Common myeloid progenitor, CD34-positive (primary cell): ENCODE measurements around the gene IGF1R.

Experiments
- CTCF ChIA-PET: fragments of 350-600 bp; sonication (Branson Sonifier 250); formaldehyde crosslinking; loops from one replicate; lab custom pipeline; 2021; ENCODE audit warnings: antibody characterized with exemption; lab: Charles Lee
- POLR2A ChIA-PET: fragments of 350-600 bp; sonication (Branson Sonifier 250); formaldehyde crosslinking; loops from one replicate; lab custom pipeline; 2021; ENCODE audit warnings: antibody characterized with exemption; lab: Charles Lee
- DNase-seq, 3 donors: peaks; one replicate each; pipeline versions ENCODE4 v3.0.0 to v3.0.0-alpha.2; 2013
- H3K27ac ChIP-seq, 2 experiments: 1 replicate in 1 of 2; 2 replicates in 1 of 2; pipeline ENCODE4 v1.7.0; 2013; ENCODE audit warnings: inconsistent platforms in 2 of 2, low read length in 2 of 2, mild to moderate bottlenecking in 2 of 2, low read depth in 1 of 2, moderate library complexity in 1 of 2; ENCODE audit not compliant: severe bottlenecking in 2 of 2, insufficient read depth in 1 of 2, poor library complexity in 1 of 2
- H3K27me3 ChIP-seq, 5 experiments: replicated peaks in 2 of 5; 1 replicate in 3 of 5; 2 replicates in 2 of 5; pipeline versions ENCODE4 v1.6.1 to v1.7.0; 2013; ENCODE audit warnings: low read length in 4 of 5, mild to moderate bottlenecking in 2 of 5, moderate library complexity in 2 of 5, inconsistent platforms in 1 of 5; ENCODE audit not compliant: insufficient read depth in 5 of 5, control insufficient read depth in 4 of 5
- H3K36me3 ChIP-seq, 4 experiments: 1 replicate in 2 of 4; 2 replicates in 2 of 4; pipeline versions ENCODE4 v1.6.1 to v1.7.0; 2013; ENCODE audit warnings: low read length in 3 of 4, control low read depth in 1 of 4, mild to moderate bottlenecking in 1 of 4; ENCODE audit not compliant: control insufficient read depth in 4 of 4, insufficient read depth in 4 of 4
- H3K4me1 ChIP-seq, 4 experiments: 1 replicate in 3 of 4; 2 replicates in 1 of 4; pipeline versions ENCODE4 v1.6.1 to v1.7.1; 2013; ENCODE audit warnings: low read length in 3 of 4, mild to moderate bottlenecking in 3 of 4, control low read depth in 1 of 4, inconsistent platforms in 1 of 4, moderate library complexity in 1 of 4; ENCODE audit not compliant: control insufficient read depth in 4 of 4, insufficient read depth in 4 of 4; ENCODE audit errors: control extremely low read depth in 1 of 4
- H3K4me3 ChIP-seq, 7 experiments: 1 replicate in 4 of 7; 2 replicates in 3 of 7; pipeline versions ENCODE4 v1.5.1 to v1.7.0; 2013; ENCODE audit warnings: mild to moderate bottlenecking in 7 of 7, low read length in 6 of 7, moderate library complexity in 6 of 7, inconsistent platforms in 2 of 7, low read depth in 2 of 7, control low read depth in 1 of 7; ENCODE audit not compliant: insufficient read depth in 4 of 7, control insufficient read depth in 1 of 7; ENCODE audit errors: extremely low read depth in 1 of 7
- H3K9me3 ChIP-seq, 5 experiments: 1 replicate in 4 of 5; 2 replicates in 1 of 5; pipeline versions ENCODE4 v1.6.1 to v1.7.1; 2013; ENCODE audit warnings: low read length in 4 of 5, mild to moderate bottlenecking in 2 of 5, inconsistent platforms in 1 of 5, low read depth in 1 of 5, moderate library complexity in 1 of 5; ENCODE audit not compliant: control insufficient read depth in 4 of 5, insufficient read depth in 2 of 5; ENCODE audit errors: control extremely low read depth in 1 of 5
- WGBS: methylation state at CpG from one replicate; pipeline ENCODE4 v1.1.5; 2013; ENCODE audit not compliant: insufficient coverage; 5-methylcytosine and 5-hydroxymethylcytosine counted together

IGF1R gene

DNA sequence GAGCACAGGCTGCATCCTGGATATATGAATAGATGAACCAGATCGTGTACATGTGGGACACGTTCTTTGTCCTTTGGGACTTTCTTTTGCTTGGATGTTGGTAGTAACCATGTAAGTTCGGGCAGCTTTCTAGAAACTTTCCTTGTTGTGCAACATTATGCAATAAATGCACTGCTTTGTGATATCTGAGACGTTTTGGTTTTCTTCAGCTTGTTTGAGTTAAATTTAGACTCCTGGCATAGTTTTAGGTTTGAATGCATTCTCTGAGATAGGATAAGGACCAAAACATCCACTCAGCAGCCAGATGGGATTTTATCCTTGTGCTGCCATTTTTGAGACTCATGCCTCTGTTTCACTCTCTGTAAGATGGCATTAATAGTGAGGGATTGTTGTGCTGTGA is 158.9 kb downstream of the IGF1R start:
- ChIA-PET POLR2A (no interaction called here), CTCF (interaction anchor here (0.6 to 3.2 kb wide), 8 partner anchors 9 to 44 kb away, joined by 3 to 13 read pairs (median 3); no protein-coding TSS in a partner anchor)
- Histone ChIP-seq H3K27ac (no peak overlapping the region), H3K9me3 (no peaks in the 10 kb centered on the region), H3K4me1 (peaks cover 0 to 2% (median 0%) of the 10 kb centered on the region in 4 experiments), H3K36me3 (no peaks in the 10 kb centered on the region), H3K4me3 (no peak overlapping the region), H3K27me3 (no peaks in the 10 kb centered on the region)
- WGBS: 100% methylated on average over 3 of the region's 4 CpGs
- DNase-seq: no peak

DNA sequence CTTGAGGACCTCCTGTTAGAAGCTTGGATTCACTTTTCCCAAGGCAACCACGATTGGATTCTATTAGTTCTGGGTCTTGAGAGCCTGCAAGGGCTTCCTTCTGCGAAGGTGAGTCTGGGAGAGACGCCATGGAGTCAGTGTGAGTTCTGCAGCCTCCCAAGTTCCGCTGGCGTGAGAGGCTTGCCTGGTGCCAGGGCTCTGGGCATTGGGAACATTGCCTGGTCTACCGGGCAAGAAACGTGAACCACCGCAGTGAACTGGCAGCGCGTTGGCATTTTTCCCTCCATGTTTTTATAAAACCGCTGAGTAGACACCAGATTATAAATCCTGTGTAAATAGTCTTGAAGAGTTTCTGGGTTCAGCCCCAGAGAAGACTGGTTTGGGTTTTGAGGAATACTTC is 160.9 kb downstream of the IGF1R start:
- Histone ChIP-seq H3K27me3 (no peaks in the 10 kb centered on the region), H3K4me3 (no peak overlapping the region), H3K9me3 (no peaks in the 10 kb centered on the region), H3K27ac (no peak overlapping the region), H3K36me3 (peaks cover 0 to 2% (median 0%) of the 10 kb centered on the region in 4 experiments), H3K4me1 (no peaks in the 10 kb centered on the region)
- POLR2A ChIA-PET: no interaction called here
- 98% methylated on average over 10 of the region's 11 CpGs for WGBS
- DNase-seq: no peak
- CTCF ChIA-PET: interaction anchor here (1.0 to 3.2 kb wide), 3 partner anchors 10 to 17 kb away, joined by 3 to 13 read pairs (median 5); no protein-coding TSS in a partner anchor

DNA sequence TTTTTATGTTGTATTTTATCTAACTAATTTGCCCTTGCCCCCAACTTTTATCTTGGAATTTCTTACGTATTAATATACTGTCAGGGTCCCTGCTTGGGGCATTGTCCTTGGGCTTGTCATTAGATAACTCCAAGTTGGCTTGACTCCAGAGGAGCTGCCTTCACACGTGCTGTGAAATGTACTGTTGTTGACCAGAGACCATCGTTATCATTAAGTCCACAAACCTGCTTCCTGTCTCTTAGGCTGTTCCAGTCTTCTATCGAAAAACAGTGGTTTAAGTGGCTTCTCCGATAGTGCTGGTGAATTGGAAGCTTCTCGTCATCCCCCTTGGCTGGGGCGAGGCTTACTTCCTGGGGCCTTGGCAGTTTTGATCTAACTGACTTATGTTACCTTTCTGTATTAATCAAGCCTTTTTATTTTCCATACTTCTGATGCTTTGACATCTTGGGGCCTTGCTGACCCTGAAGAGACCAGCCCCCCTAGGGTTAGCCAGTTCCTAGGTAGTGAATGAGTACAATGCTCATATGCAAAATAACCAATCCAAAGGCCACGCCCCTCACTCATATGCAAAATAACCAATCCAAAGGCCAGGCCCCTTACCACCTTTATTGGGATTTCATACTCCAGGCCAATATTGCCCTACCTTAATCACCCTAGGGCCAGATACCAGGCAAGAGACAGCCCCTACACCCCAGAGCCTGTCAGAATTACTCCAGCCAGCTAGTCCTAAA is 164.5 kb downstream of the IGF1R start:
- Histone ChIP-seq H3K4me3 (no peak overlapping the region), H3K27me3 (no peaks in the 10 kb centered on the region), H3K9me3 (peaks cover 0 to 2% (median 0%) of the 10 kb centered on the region in 5 experiments), H3K4me1 (no peaks in the 10 kb centered on the region), H3K36me3 (peaks cover 0 to 2% (median 0%) of the 10 kb centered on the region in 4 experiments), H3K27ac (no peak overlapping the region)
- peak; percentile 43 to 69 (median 53) for DNase-seq
- ChIA-PET POLR2A (no interaction called here), CTCF (interaction anchor here (1.3 to 2.4 kb wide), 2 partner anchors 11 to 33 kb away, joined by 3 to 7 read pairs; no protein-coding TSS in a partner anchor)
- 92% methylated on average over 8 of the region's 8 CpGs for WGBS

DNA sequence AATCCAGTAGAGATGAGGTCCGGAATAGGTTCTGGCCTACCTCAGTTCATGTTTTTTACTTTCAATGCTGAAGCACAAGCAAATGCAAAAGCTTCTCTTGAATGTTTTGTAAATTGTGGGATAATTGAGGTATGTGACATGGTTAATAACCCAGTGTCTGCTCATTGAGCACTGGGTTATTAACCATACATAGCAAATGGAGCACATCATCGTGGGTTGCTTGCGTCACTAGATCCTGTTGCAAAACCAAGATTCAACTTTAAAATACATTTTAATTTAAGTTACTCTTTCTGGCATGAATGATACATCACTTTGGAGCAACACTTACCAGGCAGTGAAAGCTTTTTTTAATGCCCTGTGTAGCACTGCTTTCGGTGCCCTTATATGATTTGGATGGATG is 165.6 kb downstream of the IGF1R start:
- 100% methylated on average over 1 of the region's 4 CpGs for WGBS
- H3K27ac ChIP-seq: no peak overlapping the region
- H3K4me1 ChIP-seq: no peaks in the 10 kb centered on the region
- no peaks in the 10 kb centered on the region for H3K27me3 ChIP-seq
- ChIA-PET POLR2A (no interaction called here), CTCF (interaction anchor here (0.9 to 2.4 kb wide), 2 partner anchors 18 to 34 kb away, joined by 3 to 7 read pairs; no protein-coding TSS in a partner anchor)
- peaks cover 0 to 3% (median 2%) of the 10 kb centered on the region in 5 experiments for H3K9me3 ChIP-seq
- H3K4me3 ChIP-seq: no peak overlapping the region
- no peak for DNase-seq
- H3K36me3 ChIP-seq: peaks cover 0 to 2% (median 0%) of the 10 kb centered on the region in 4 experiments

DNA sequence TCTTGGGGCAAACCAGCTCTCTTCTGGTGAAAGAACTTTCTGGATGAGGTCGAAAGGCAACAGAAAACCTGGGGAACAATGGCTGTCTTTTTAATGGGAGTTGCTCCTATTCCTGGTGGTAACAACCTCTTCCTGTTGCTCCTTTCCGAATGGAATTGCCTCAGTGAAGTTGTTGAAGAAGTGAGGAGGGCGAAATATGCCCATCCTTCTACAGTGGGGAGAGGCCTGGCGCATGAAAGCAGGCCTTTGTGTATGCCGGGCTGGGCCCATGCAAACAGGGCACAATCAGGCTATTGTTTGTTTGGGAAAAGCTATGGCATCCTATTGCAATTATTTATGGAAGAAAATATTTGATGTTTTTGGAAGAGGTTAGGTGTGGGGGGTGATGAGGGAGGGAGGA is 166.9 kb downstream of the IGF1R start:
- H3K9me3 ChIP-seq: peaks cover 2 to 5% (median 3%) of the 10 kb centered on the region in 5 experiments
- peaks cover 0 to 2% (median under 1%) of the 10 kb centered on the region in 4 experiments for H3K36me3 ChIP-seq
- no peak overlapping the region for H3K4me3 ChIP-seq
- no peaks in the 10 kb centered on the region for H3K4me1 ChIP-seq
- ChIA-PET CTCF (interaction anchor here (1.0 to 1.3 kb wide), 3 partner anchors 9 to 16 kb away, joined by 3 to 4 read pairs (median 3); no protein-coding TSS in a partner anchor), POLR2A (no interaction called here)
- H3K27ac ChIP-seq: no peak overlapping the region
- WGBS: 92% methylated on average over 4 of the region's 5 CpGs
- no peak for DNase-seq
- H3K27me3 ChIP-seq: no peaks in the 10 kb centered on the region

DNA sequence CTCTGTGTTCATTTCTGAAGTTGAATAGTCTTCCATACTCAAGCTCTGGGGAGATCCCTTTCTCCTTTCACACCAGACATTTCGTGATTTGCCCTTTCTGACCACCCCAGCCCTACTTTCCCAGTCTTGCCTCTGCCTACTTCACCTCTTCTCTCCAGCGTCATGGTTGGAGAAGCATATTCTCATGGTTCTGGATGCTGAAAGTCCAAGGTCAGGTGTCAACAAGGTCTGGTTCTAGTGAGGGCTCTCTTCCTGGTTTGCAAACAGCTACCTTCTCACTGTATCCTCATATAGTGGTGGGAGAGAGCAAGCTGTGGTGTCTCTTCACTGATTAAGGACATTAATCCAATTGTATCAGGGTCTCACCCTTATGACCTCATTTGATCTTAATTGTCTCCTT is 169.4 kb downstream of the IGF1R start:
- no peak overlapping the region for H3K4me3 ChIP-seq
- peaks cover 0 to 6% (median 3%) of the 10 kb centered on the region in 4 experiments for H3K36me3 ChIP-seq
- ChIA-PET POLR2A (no interaction called here), CTCF (no interaction called here)
- peaks cover 2 to 12% (median 4%) of the 10 kb centered on the region in 5 experiments for H3K9me3 ChIP-seq
- WGBS: 100% methylated on average over 1 of the region's 2 CpGs
- no peak overlapping the region for H3K27ac ChIP-seq
- no peaks in the 10 kb centered on the region for H3K4me1 ChIP-seq
- H3K27me3 ChIP-seq: no peaks in the 10 kb centered on the region
- no peak for DNase-seq

DNA sequence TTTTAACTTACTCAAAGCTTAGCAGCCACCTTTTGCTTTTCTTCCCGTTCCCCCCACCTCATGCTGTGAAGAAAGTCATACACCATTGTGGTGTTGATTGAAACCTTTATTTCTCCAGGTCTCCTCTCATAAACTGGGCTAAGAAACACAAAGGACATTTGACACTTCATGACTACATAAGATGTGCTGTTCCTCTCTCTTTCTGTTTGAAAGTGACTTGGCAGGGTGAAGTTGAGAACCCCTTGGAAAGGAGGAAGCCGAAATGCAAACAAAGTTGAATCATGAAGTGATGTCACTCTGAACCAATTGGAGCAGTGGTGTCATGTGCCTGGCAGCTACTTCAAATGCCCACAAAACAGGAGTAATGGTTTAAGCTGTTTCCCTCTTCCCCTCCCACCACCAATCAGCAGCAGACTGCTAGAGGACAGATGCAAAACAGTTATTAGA is 174.7 kb downstream of the IGF1R start:
- CTCF ChIA-PET: interaction anchor here (1.4 kb wide), 1 partner anchor 27 kb away, joined by 6 read pairs; no protein-coding TSS in a partner anchor
- Histone ChIP-seq H3K9me3 (peaks cover 5 to 48% (median 17%) of the 10 kb centered on the region in 5 experiments), H3K4me1 (peaks cover 0 to 5% (median 3%) of the 10 kb centered on the region in 4 experiments), H3K4me3 (peak overlapping the region in 1 of 7 experiments; percentile 20), H3K27me3 (no peaks in the 10 kb centered on the region), H3K36me3 (peaks cover 4 to 17% (median 8%) of the 10 kb centered on the region in 4 experiments), H3K27ac (no peak overlapping the region)
- peak in 2 of 3 donors; percentile 63 to 67 for DNase-seq
- POLR2A ChIA-PET: no interaction called here
- WGBS: 90% methylated on average over 2 of the region's 2 CpGs
